CMK (cell line): ENCODE data around the gene MAN2C1.

ENCODE experiments used
- DNase-seq: peaks from one replicate; pipeline ENCODE4 v3.0.0-alpha.2; 2010; ENCODE audit warnings: low read depth

MAN2C1 gene

DNA sequence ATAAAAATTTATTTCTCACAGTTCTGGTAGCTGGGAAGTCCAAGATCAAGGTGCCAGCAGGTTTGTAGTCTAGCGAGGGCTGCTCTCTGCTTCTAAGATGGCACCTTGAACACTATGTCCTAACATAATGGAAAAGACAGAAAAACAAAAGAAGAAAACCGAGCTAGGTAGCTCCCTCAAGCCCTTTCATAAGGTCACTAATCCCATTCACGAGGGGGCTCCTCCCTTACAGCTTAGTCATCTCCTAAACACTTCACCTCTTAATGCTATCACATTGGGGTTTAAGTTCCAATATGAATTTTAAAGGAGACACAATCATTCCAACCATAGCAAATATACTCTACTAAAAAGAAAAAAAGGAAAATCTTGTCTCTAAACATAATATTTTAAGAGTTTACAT is 62.2 kb downstream of the MAN2C1 start:
- no peak for DNase-seq
